Measurements from ENCODE around the gene AK5. TPM values are rescaled to one million over a fixed set of nuclear protein-coding genes. Genes with fewer than 3 reads are reported as not detected.

The AK5 gene
- total RNA-seq, 3 donors from 2014 or later (not counting 1 experiment from before 2014, with no cell fraction given): 9.4 to 29.8 (median 11.4) TPM

DNA sequence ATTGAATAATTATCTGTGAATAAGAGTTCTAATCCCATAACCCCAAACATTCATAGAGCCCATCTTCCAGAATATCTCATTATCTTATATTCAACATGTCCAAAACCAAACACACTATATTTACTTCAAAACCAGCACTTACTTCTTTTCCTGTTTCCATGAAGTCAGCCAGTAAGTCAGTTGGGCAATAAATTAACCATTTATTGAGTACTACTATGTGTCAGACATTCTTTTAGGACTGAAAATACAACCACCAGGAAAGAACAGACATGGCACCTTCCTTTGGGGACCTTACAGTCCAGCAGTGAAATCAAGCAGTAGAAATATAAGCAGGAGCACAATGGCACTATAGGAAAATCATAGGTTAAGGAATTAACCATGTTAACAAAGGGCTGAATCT lies 8.8 kb downstream of the AK5 start:
- Histone ChIP-seq H3K36me3 (ENCODE audit: control insufficient read depth, insufficient read depth, low read length) (no peaks in the 10 kb centered on the region), H3K27ac (ENCODE audit: low read length) (no peak overlapping the region), H3K4me3 (ENCODE audit: low read length) (no peak overlapping the region), H3K4me1 (ENCODE audit: control insufficient read depth, insufficient read depth, low read length) (no peaks in the 10 kb centered on the region), H3K27me3 (ENCODE audit: control insufficient read depth, insufficient read depth, low read length) (no peaks in the 10 kb centered on the region), H3K9me3 (ENCODE audit: control insufficient read depth, insufficient read depth, low read length) (no peaks in the 10 kb centered on the region)
- H3K27me3 Mint-ChIP-seq (ENCODE audit: low read depth in 2 of 2): peaks cover 0 to 2% of the 10 kb centered on the region in 2 donors
- no peak overlapping the region for H3K27ac Mint-ChIP-seq
- intact Hi-C loops (cut with micrococcal nuclease): no loop called here
- DNase-seq: no peak
- peaks cover 0 to 3% of the 10 kb centered on the region in 2 donors for H3K4me1 Mint-ChIP-seq
- H3K4me3 Mint-ChIP-seq: no peak overlapping the region
- no peaks in the 10 kb centered on the region for H3K36me3 Mint-ChIP-seq
- no peaks in the 10 kb centered on the region for H3K9me3 Mint-ChIP-seq
- TF ChIP-seq, protein P1, sequence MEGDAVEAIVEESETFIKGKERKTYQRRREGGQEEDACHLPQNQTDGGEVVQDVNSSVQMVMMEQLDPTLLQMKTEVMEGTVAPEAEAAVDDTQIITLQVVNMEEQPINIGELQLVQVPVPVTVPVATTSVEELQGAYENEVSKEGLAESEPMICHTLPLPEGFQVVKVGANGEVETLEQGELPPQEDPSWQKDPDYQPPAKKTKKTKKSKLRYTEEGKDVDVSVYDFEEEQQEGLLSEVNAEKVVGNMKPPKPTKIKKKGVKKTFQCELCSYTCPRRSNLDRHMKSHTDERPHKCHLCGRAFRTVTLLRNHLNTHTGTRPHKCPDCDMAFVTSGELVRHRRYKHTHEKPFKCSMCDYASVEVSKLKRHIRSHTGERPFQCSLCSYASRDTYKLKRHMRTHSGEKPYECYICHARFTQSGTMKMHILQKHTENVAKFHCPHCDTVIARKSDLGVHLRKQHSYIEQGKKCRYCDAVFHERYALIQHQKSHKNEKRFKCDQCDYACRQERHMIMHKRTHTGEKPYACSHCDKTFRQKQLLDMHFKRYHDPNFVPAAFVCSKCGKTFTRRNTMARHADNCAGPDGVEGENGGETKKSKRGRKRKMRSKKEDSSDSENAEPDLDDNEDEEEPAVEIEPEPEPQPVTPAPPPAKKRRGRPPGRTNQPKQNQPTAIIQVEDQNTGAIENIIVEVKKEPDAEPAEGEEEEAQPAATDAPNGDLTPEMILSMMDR (IDR thresholded peaks at IDR 0.05): no peak
- ATAC-seq: no peak

DNA sequence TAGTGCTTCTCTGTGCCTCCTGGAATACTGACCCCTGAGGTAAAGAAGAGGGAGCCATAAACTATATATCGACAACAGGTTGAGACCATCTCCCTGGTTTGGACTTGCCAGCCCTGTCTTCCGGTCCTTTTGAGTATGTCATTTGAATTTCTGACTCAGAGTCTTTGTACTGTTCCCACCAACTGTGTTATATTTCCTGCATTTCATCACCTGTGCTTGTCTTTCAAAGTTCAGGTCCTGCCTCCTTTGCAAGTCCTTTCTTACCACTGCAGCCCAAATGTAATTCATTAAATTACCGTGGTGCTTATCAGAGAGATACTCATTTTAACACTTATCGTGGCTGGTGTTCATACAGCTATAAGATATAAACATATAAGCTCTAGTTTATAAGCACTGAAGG lies 10.7 kb downstream of the AK5 start:
- no peak overlapping the region for H3K4me3 Mint-ChIP-seq
- no peak for DNase-seq
- no peaks in the 10 kb centered on the region for H3K36me3 Mint-ChIP-seq
- intact Hi-C loops (cut with micrococcal nuclease): no loop called here
- no peaks in the 10 kb centered on the region for H3K9me3 Mint-ChIP-seq
- Histone ChIP-seq H3K4me1 (ENCODE audit: control insufficient read depth, insufficient read depth, low read length) (no peaks in the 10 kb centered on the region), H3K36me3 (ENCODE audit: control insufficient read depth, insufficient read depth, low read length) (no peaks in the 10 kb centered on the region), H3K9me3 (ENCODE audit: control insufficient read depth, insufficient read depth, low read length) (no peaks in the 10 kb centered on the region), H3K27ac (ENCODE audit: low read length) (no peak overlapping the region), H3K4me3 (ENCODE audit: low read length) (no peak overlapping the region), H3K27me3 (ENCODE audit: control insufficient read depth, insufficient read depth, low read length) (no peaks in the 10 kb centered on the region)
- no peak overlapping the region for H3K27ac Mint-ChIP-seq
- no peak for ATAC-seq
- 96% methylated on average over 3 of the region's 4 CpGs for WGBS (ENCODE audit: insufficient coverage)
- peaks cover 6 to 11% of the 10 kb centered on the region in 2 donors for H3K4me1 Mint-ChIP-seq
- H3K27me3 Mint-ChIP-seq (ENCODE audit: low read depth in 2 of 2): no peaks in the 10 kb centered on the region
- TF ChIP-seq, protein P1 (IDR thresholded peaks at IDR 0.05): no peak

DNA sequence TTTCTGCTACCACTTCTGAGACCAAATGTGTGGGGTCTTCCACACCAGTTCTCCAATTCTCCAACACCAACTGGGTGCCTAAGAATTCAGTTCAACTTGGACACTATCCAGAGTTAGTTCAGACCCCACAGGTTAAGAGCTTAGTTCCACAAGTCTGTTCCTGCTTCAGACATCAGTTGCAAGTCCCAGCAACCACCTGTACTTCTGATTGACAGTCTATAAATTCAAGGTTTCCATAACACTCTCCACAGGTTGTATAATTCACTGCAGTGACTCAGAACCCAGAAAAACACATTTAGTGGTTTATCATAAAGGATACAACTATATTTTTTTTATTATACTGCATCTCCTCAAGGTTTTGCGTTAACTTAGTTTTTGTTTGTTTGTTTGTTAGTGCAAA lies 18.7 kb downstream of the AK5 start:
- DNase-seq (no peak), ATAC-seq (no peak)
- no peaks in the 10 kb centered on the region for H3K9me3 ChIP-seq (ENCODE audit: control insufficient read depth, insufficient read depth, low read length)
- H3K4me1 ChIP-seq (ENCODE audit: control insufficient read depth, insufficient read depth, low read length): no peaks in the 10 kb centered on the region
- TF ChIP-seq, protein P1 (IDR thresholded peaks at IDR 0.05): no peak
- H3K27ac Mint-ChIP-seq: no peak overlapping the region
- no peak overlapping the region for H3K4me3 ChIP-seq (ENCODE audit: low read length)
- H3K36me3 ChIP-seq (ENCODE audit: control insufficient read depth, insufficient read depth, low read length): no peaks in the 10 kb centered on the region
- H3K27me3 Mint-ChIP-seq (ENCODE audit: low read depth in 2 of 2): peaks cover 0 to under 1% of the 10 kb centered on the region in 2 donors
- no peak overlapping the region for H3K27ac ChIP-seq (ENCODE audit: low read length)
- H3K4me1 Mint-ChIP-seq: peaks cover 6 to 8% of the 10 kb centered on the region in 2 donors
- H3K36me3 Mint-ChIP-seq: peaks cover under 1% of the 10 kb centered on the region
- intact Hi-C loops (cut with micrococcal nuclease): no loop called here
- H3K4me3 Mint-ChIP-seq: no peak overlapping the region
- H3K9me3 Mint-ChIP-seq: no peaks in the 10 kb centered on the region
- WGBS (ENCODE audit: insufficient coverage): no CpG with 5 or more reads among the region's 1 CpG
- no peaks in the 10 kb centered on the region for H3K27me3 ChIP-seq (ENCODE audit: control insufficient read depth, insufficient read depth, low read length)

DNA sequence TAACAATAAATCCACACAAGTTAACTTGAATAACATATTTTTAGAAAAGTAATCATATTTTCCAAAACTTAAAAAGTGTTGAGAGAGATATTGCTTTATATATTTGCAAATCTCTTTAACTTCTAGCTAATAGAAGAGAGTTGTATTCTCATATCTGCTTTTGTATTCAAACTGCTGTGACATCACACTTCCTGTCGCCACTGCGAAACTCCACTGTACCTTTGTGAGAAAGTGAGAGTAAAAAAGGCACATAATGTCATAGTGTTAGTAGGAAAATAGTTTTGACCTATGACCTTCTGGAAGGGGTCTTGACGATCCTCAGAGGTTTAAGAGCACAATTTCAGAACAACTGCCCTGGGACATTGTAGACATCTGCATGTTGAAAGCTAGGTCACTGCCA lies 21.6 kb downstream of the AK5 start:
- no peaks in the 10 kb centered on the region for H3K4me1 ChIP-seq (ENCODE audit: control insufficient read depth, insufficient read depth, low read length)
- ATAC-seq: no peak
- Mint-ChIP-seq H3K36me3 (peaks cover 7% of the 10 kb centered on the region), H3K4me1 (no peaks in the 10 kb centered on the region), H3K27ac (no peak overlapping the region), H3K9me3 (no peaks in the 10 kb centered on the region), H3K27me3 (ENCODE audit: low read depth in 2 of 2) (peaks cover 0 to 8% of the 10 kb centered on the region in 2 donors), H3K4me3 (no peak overlapping the region)
- H3K27ac ChIP-seq (ENCODE audit: low read length): no peak overlapping the region
- H3K36me3 ChIP-seq (ENCODE audit: control insufficient read depth, insufficient read depth, low read length): no peaks in the 10 kb centered on the region
- peak in 1 of 2 donors; percentile 13 for DNase-seq
- H3K9me3 ChIP-seq (ENCODE audit: control insufficient read depth, insufficient read depth, low read length): no peaks in the 10 kb centered on the region
- 67% methylated on average over 3 of the region's 3 CpGs for WGBS (ENCODE audit: insufficient coverage)
- TF ChIP-seq, protein P1 (IDR thresholded peaks at IDR 0.05): no peak
- intact Hi-C loops (cut with micrococcal nuclease): no loop called here
- no peaks in the 10 kb centered on the region for H3K27me3 ChIP-seq (ENCODE audit: control insufficient read depth, insufficient read depth, low read length)
- H3K4me3 ChIP-seq (ENCODE audit: low read length): no peak overlapping the region
